Measurements from ENCODE around the gene FHDC1. TPM values are rescaled to one million over a fixed set of nuclear protein-coding genes. Genes with fewer than 3 reads are reported as not detected.

Gene FHDC1
- total RNA-seq, 1 experiment from 2014 or later: 0.21 TPM

DNA sequence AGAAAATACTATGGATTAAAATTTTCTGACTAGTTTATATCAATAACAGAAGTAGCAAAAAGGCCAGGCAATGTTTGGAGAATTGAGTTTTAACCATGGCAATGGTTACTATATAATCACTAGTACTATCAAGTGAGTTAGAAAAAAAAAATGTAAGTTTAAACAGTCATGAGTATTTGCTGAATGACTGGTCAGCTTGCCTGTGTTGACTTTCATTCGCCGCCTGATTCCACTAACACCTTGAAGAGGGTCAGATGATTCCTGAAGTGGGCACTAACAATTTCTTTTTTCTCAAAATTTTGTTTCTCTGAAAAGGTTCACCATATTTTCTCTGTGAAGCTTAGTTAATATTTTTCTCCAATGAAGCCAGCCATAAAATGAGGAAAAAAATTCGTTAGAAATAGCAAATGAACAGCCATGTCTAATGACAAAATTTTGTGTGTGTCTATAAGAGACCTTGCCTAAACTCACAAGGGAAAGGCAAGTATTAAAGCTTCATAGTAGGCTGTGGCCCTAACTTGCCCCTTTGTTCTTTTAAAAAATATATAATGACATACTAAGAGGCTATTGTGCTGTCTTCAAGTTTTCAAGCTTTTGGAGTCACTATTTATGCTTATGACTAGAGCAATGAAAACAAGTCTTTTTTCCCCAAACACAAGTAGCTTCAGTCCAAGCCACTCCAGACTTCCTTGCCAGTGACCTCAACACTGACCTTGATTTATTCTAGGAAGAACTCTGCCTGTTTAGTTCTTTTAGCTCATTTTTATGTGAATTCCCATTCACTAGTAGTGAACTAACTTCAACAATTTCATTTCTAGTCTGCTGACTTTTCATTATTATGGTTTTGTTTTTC lies 18.4 kb upstream of the FHDC1 start:
- CTCF ChIA-PET: no interaction called here
- H3K4me1 ChIP-seq (ENCODE audit: control insufficient read depth, insufficient read depth, low read length): no peaks in the 10 kb centered on the region
- TF ChIP-seq TCF7L2 (IDR thresholded peaks at IDR 0.05; ENCODE audit: low read depth, low read length) (no peak), SIN3A (IDR thresholded peaks at IDR 0.05; ENCODE audit: borderline replicate concordance, insufficient read depth, low read depth, low read length) (no peak), CTCF (IDR thresholded peaks at IDR 0.05) (no peak), POLR2AphosphoS5 (IDR thresholded peaks at IDR 0.05; ENCODE audit: low read depth, low read length) (no peak), REST (IDR thresholded peaks at IDR 0.05; ENCODE audit: insufficient read depth in 1 of 2, low read depth in 2 of 2, low read length in 1 of 2) (no peak)
- H3K27me3 ChIP-seq (ENCODE audit: control insufficient read depth, insufficient read depth, low read length): no peaks in the 10 kb centered on the region
- intact Hi-C loops (cut with micrococcal nuclease; ENCODE audit: unreplicated experiment): no loop called here
- H3K9me3 ChIP-seq (ENCODE audit: control insufficient read depth, insufficient read depth, low read depth, low read length): peaks cover 4% of the 10 kb centered on the region; the same call in 1 of the 2 replicates
- in situ Hi-C loops (cut with HindIII; ENCODE audit: low pct_unique_long_range_greater_than_20kb, low sequenced_read_pairs): no loop called here
- BruUV-seq (replicated peaks): no TSS peak
- no peak overlapping the region for H3K4me3 ChIP-seq (ENCODE audit: low read depth in 2 of 2, low read length in 2 of 2)
- H3K36me3 ChIP-seq (ENCODE audit: control insufficient read depth, insufficient read depth, low read length): no peaks in the 10 kb centered on the region
- DNase-seq (ENCODE audit: low read depth, low spot score): no peak
- ATAC-seq: no peak
- POLR2A ChIA-PET: no interaction called here
- no peak overlapping the region for H3K27ac ChIP-seq (ENCODE audit: low read length)

DNA sequence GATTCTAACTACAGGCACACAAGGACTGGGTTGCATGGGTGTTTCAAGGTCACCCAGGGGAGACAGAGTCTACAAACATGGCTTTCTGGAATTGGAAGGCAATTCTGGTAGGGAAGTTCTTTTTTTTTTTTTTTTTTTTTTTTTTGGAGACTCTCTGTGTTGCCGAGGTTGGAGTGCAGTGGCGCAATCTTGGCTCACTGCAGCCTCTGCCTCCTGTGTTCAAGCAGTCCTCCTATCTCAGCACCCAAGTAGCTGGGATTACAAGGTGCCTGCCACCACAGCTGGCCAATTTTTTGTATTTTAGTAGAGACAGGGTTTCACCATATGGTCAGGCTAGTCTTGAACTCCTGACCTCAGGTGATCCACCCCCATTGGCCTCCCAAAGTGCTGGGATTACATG lies 16.3 kb upstream of the FHDC1 start:
- Histone ChIP-seq H3K9me3 (ENCODE audit: control insufficient read depth, insufficient read depth, low read depth, low read length) (peaks cover 4% of the 10 kb centered on the region; the same call in 1 of the 2 replicates), H3K27me3 (ENCODE audit: control insufficient read depth, insufficient read depth, low read length) (no peaks in the 10 kb centered on the region), H3K4me3 (ENCODE audit: low read depth in 2 of 2, low read length in 2 of 2) (no peak overlapping the region), H3K27ac (ENCODE audit: low read length) (no peak overlapping the region), H3K4me1 (ENCODE audit: control insufficient read depth, insufficient read depth, low read length) (no peaks in the 10 kb centered on the region), H3K36me3 (ENCODE audit: control insufficient read depth, insufficient read depth, low read length) (no peaks in the 10 kb centered on the region)
- DNase-seq (ENCODE audit: low read depth, low spot score): no peak
- ATAC-seq: no peak
- TF ChIP-seq POLR2AphosphoS5 (IDR thresholded peaks at IDR 0.05; ENCODE audit: low read depth, low read length) (no peak), TCF7L2 (IDR thresholded peaks at IDR 0.05; ENCODE audit: low read depth, low read length) (no peak), CTCF (IDR thresholded peaks at IDR 0.05) (no peak), REST (IDR thresholded peaks at IDR 0.05; ENCODE audit: insufficient read depth in 1 of 2, low read depth in 2 of 2, low read length in 1 of 2) (no peak), SIN3A (IDR thresholded peaks at IDR 0.05; ENCODE audit: borderline replicate concordance, insufficient read depth, low read depth, low read length) (no peak)
- BruUV-seq (replicated peaks): no TSS peak
- ChIA-PET POLR2A (no interaction called here), CTCF (no interaction called here)
- in situ Hi-C loops (cut with HindIII; ENCODE audit: low pct_unique_long_range_greater_than_20kb, low sequenced_read_pairs) (no loop called here), intact Hi-C loops (cut with micrococcal nuclease; ENCODE audit: unreplicated experiment) (no loop called here)
